HG02981 (cell line): ENCODE results near the gene CARHSP1.
"Not testable (repeated sequence)": the region's sequence is repeated elsewhere in the genome, so short reads cannot be mapped to it uniquely, and the experiment has no call there.

Experiments
- ATAC-seq: cut with Tn5 transposase; IDR thresholded peaks from one replicate; pipeline ENCODE4 v1.9.1; 2021; ENCODE audit warnings: mild to moderate bottlenecking, moderate library complexity; ENCODE audit not compliant: unreplicated experiment

CARHSP1 gene

GRCh38 chr16:8893976-8894690 is 25.3 kb upstream of the CARHSP1 start:
- ATAC-seq: no peak

GRCh38 chr16:8893426-8893825 is 24.6 kb upstream of the CARHSP1 start:
- ATAC-seq: no peak

- ATAC-seq: peak; percentile 11
Observed at GRCh38 chr16:8892101-8892575, 23.3 kb upstream of the CARHSP1 start.

- no peak for ATAC-seq
Observed at GRCh38 chr16:8890549-8890921, 21.7 kb upstream of the CARHSP1 start.

- no peak for ATAC-seq
Observed at GRCh38 chr16:8889893-8890548, 21.2 kb upstream of the CARHSP1 start.

- ATAC-seq: no peak
Observed at GRCh38 chr16:8888951-8889892, 20.4 kb upstream of the CARHSP1 start.

GRCh38 chr16:8887952-8888560 is 19.2 kb upstream of the CARHSP1 start:
- ATAC-seq: no peak

GRCh38 chr16:8887431-8887765 is 18.6 kb upstream of the CARHSP1 start:
- ATAC-seq: no peak

- ATAC-seq: no peak
Observed at GRCh38 chr16:8886593-8887430, 18.0 kb upstream of the CARHSP1 start.

GRCh38 chr16:8885674-8886592 is 17.1 kb upstream of the CARHSP1 start:
- no peak for ATAC-seq

GRCh38 chr16:8882725-8883377 is 14.0 kb upstream of the CARHSP1 start:
- no peak for ATAC-seq

- no peak for ATAC-seq
Observed at GRCh38 chr16:8882041-8882617, 13.3 kb upstream of the CARHSP1 start, which contains the start of gene LITAFD. TSS of gene LITAFD (plus strand) at chr16:8882351. CDS start at chr16:8884356, 2,005 bp downstream.

- no peak for ATAC-seq
Observed at GRCh38 chr16:8880839-8881510, 12.2 kb upstream of the CARHSP1 start.

- no peak for ATAC-seq
Observed at GRCh38 chr16:8878523-8878911, 9.7 kb upstream of the CARHSP1 start.

- ATAC-seq: no peak
Observed at GRCh38 chr16:8877894-8878522, 9.2 kb upstream of the CARHSP1 start.

- not testable (repeated sequence) for ATAC-seq
Observed at GRCh38 chr16:8875317-8875716, 6.5 kb upstream of the CARHSP1 start.

- no peak for ATAC-seq
Observed at GRCh38 chr16:8874388-8874787, 5.6 kb upstream of the CARHSP1 start.
